ENCODE measurements around the gene ARHGAP22. TPM values are rescaled to one million over a fixed set of nuclear protein-coding genes. Genes with fewer than 3 reads are reported as not detected.

Gene ARHGAP22
- total and polyA plus RNA-seq, 2 donors (not counting 1 experiment from before 2014, with no cell fraction given), result 10.4 to 75.5 TPM

DNA sequence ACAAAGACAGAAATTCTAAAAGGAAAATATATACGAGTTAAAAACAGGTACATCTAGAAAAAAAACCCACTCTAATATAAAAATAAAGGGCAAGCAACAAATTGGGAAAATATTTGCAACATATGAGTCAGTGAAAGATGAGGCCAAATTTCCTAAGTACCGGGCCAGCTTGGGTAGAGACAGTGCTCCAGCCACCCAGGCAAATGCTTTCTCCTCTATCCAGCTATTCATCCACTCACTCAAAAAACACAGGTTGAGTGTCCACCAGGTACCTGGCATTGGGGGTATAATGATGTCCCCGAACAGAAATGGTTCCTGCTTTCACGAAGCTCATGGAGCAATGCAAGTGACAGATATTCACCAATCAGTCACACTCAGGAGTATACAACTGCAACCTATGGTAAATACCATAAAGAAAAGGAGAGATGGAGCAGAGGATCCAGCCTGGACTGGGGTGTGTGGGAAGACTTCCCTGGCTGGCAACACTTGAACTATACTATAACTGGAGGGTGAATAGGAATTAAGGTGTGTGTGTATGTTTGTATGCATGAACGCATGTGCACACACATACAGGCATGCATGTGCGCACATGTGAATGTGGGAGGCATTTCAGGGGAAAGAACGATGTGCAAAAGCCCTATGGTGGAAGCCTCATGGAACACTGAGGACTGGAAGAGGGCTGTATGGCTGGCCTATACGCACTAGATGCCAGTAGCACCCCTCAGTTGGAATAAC is 2.3 kb downstream of the ARHGAP22 start:
- no peak overlapping the region for H3K9ac ChIP-seq (ENCODE audit: insufficient read depth, low read length)
- H3K4me1 ChIP-seq (ENCODE audit: control insufficient read depth, extremely low read depth, insufficient read depth, low read length), result peaks cover 41% of the 10 kb centered on the region
- H3K9me3 ChIP-seq (ENCODE audit: control insufficient read depth, insufficient read depth, low read depth, low read length), result no peaks in the 10 kb centered on the region
- no peaks in the 10 kb centered on the region for H3K27me3 ChIP-seq (ENCODE audit: control insufficient read depth, insufficient read depth, low read length)
- H3K27ac ChIP-seq (ENCODE audit: insufficient read depth, low read length), result no peak overlapping the region
- peak overlapping the region; percentile 89 for H3K4me2 ChIP-seq (ENCODE audit: extremely low read depth, insufficient read depth, low read length)
- no peaks in the 10 kb centered on the region for H4K20me1 ChIP-seq (ENCODE audit: control insufficient read depth, extremely low read depth, insufficient read depth, low read length)
- no peak overlapping the region for H2AFZ ChIP-seq (ENCODE audit: low read length)
- peaks cover 12% of the 10 kb centered on the region for H3K36me3 ChIP-seq (ENCODE audit: control insufficient read depth, insufficient read depth, low read length)
- peak overlapping the region; percentile 42 to 86 (median 82) for H3K4me3 ChIP-seq (replicated peaks in 1 of 4; ENCODE audit: control extremely low read depth in 1 of 4, insufficient read depth in 1 of 4, low read depth in 3 of 4, low read length in 4 of 4)
- H3K79me2 ChIP-seq (ENCODE audit: control insufficient read depth, insufficient read depth, low read length), result peaks cover 78% of the 10 kb centered on the region
- TF ChIP-seq, protein P1, sequence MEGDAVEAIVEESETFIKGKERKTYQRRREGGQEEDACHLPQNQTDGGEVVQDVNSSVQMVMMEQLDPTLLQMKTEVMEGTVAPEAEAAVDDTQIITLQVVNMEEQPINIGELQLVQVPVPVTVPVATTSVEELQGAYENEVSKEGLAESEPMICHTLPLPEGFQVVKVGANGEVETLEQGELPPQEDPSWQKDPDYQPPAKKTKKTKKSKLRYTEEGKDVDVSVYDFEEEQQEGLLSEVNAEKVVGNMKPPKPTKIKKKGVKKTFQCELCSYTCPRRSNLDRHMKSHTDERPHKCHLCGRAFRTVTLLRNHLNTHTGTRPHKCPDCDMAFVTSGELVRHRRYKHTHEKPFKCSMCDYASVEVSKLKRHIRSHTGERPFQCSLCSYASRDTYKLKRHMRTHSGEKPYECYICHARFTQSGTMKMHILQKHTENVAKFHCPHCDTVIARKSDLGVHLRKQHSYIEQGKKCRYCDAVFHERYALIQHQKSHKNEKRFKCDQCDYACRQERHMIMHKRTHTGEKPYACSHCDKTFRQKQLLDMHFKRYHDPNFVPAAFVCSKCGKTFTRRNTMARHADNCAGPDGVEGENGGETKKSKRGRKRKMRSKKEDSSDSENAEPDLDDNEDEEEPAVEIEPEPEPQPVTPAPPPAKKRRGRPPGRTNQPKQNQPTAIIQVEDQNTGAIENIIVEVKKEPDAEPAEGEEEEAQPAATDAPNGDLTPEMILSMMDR (conservative IDR thresholded peaks at IDR 0.05 in 1 of 2, IDR thresholded peaks at IDR 0.05 in 1 of 2; ENCODE audit: low read depth in 1 of 2, low read length in 2 of 2), result no peak
- TF ChIP-seq EZH2 (IDR thresholded peaks at IDR 0.05; ENCODE audit: low read length, missing control alignments), result no peak
- no peak for DNase-seq (ENCODE audit: low read depth in 2 of 2)

DNA sequence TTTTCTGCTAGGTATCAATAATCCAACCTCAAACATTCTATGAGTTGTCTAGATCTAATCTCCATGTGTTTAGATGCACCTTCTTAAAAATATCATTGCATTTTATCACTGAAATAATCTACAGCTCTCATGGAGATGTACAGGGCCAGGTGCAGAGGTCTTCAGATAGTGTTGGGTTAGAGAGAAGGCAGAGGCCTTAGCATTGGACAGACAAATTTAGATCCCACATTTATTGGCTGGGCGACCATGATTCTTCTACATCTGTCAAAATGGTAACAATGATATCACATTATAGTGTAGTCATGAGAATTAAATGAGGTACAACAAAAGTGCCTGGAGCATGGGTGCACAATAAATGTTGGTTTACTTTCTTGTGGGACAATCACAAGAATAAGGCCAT is 3.1 kb downstream of the ARHGAP22 start:
- Histone ChIP-seq H3K9me3 (ENCODE audit: control insufficient read depth, insufficient read depth, low read depth, low read length) (no peaks in the 10 kb centered on the region), H3K27ac (ENCODE audit: insufficient read depth, low read length) (no peak overlapping the region)

GRCh38 chr10:48600645-48601505 is 4.0 kb downstream of the ARHGAP22 start:
- Histone ChIP-seq H3K27me3 (ENCODE audit: control insufficient read depth, insufficient read depth, low read length) (no peaks in the 10 kb centered on the region), H3K4me1 (ENCODE audit: control insufficient read depth, extremely low read depth, insufficient read depth, low read length) (peaks cover 27% of the 10 kb centered on the region), H3K4me2 (ENCODE audit: extremely low read depth, insufficient read depth, low read length) (peak overlapping the region; percentile 50), H3K9me3 (ENCODE audit: control insufficient read depth, insufficient read depth, low read depth, low read length) (no peaks in the 10 kb centered on the region), H4K20me1 (ENCODE audit: control insufficient read depth, extremely low read depth, insufficient read depth, low read length) (no peaks in the 10 kb centered on the region), H3K9ac (ENCODE audit: insufficient read depth, low read length) (no peak overlapping the region), H3K27ac (ENCODE audit: insufficient read depth, low read length) (peak overlapping the region; percentile 7), H2AFZ (ENCODE audit: low read length) (no peak overlapping the region), H3K4me3 (replicated peaks in 1 of 4; ENCODE audit: control extremely low read depth in 1 of 4, insufficient read depth in 1 of 4, low read depth in 3 of 4, low read length in 4 of 4) (no peak overlapping the region), H3K79me2 (ENCODE audit: control insufficient read depth, insufficient read depth, low read length) (peaks cover 95% of the 10 kb centered on the region), H3K36me3 (ENCODE audit: control insufficient read depth, insufficient read depth, low read length) (peaks cover 16% of the 10 kb centered on the region)
- no peak for DNase-seq (ENCODE audit: low read depth in 2 of 2)
- TF ChIP-seq EZH2 (IDR thresholded peaks at IDR 0.05; ENCODE audit: low read length, missing control alignments), result no peak
- TF ChIP-seq, protein P1 (conservative IDR thresholded peaks at IDR 0.05 in 1 of 2, IDR thresholded peaks at IDR 0.05 in 1 of 2; ENCODE audit: low read depth in 1 of 2, low read length in 2 of 2), result no peak

More for the DNA sequence above, 3.1 kb downstream of the ARHGAP22 start:
- H3K79me2 ChIP-seq (ENCODE audit: control insufficient read depth, insufficient read depth, low read length), result peaks cover 86% of the 10 kb centered on the region
- H3K36me3 ChIP-seq (ENCODE audit: control insufficient read depth, insufficient read depth, low read length), result peaks cover 13% of the 10 kb centered on the region
- TF ChIP-seq EZH2 (IDR thresholded peaks at IDR 0.05; ENCODE audit: low read length, missing control alignments), result no peak
- H3K9ac ChIP-seq (ENCODE audit: insufficient read depth, low read length), result no peak overlapping the region
- peaks cover 35% of the 10 kb centered on the region for H3K4me1 ChIP-seq (ENCODE audit: control insufficient read depth, extremely low read depth, insufficient read depth, low read length)
- DNase-seq (ENCODE audit: low read depth in 2 of 2), result no peak
- no peaks in the 10 kb centered on the region for H3K27me3 ChIP-seq (ENCODE audit: control insufficient read depth, insufficient read depth, low read length)
- H4K20me1 ChIP-seq (ENCODE audit: control insufficient read depth, extremely low read depth, insufficient read depth, low read length), result no peaks in the 10 kb centered on the region
- peak overlapping the region in 3 of 4 experiments; percentile 79 to 86 (median 84) for H3K4me3 ChIP-seq (replicated peaks in 1 of 4; ENCODE audit: control extremely low read depth in 1 of 4, insufficient read depth in 1 of 4, low read depth in 3 of 4, low read length in 4 of 4)
- no peak overlapping the region for H2AFZ ChIP-seq (ENCODE audit: low read length)
- peak overlapping the region; percentile 89 for H3K4me2 ChIP-seq (ENCODE audit: extremely low read depth, insufficient read depth, low read length)
